HG02970 (cell line): ENCODE data around the gene NLRP11.
"Not testable (repeated sequence)": the region's sequence is repeated elsewhere in the genome, so short reads cannot be mapped to it uniquely, and the experiment has no call there.

Source experiments
- ATAC-seq: cut with Tn5 transposase; IDR thresholded peaks from one replicate; pipeline ENCODE4 v1.9.1; 2021; ENCODE audit warnings: mild to moderate bottlenecking, moderate library complexity, moderate number of reproducible peaks; ENCODE audit not compliant: unreplicated experiment, low FRiP score

NLRP11 gene

GRCh38 chr19:55781112-55781511 lies 50.7 kb downstream of the NLRP11 start:
- no peak for ATAC-seq

DNA sequence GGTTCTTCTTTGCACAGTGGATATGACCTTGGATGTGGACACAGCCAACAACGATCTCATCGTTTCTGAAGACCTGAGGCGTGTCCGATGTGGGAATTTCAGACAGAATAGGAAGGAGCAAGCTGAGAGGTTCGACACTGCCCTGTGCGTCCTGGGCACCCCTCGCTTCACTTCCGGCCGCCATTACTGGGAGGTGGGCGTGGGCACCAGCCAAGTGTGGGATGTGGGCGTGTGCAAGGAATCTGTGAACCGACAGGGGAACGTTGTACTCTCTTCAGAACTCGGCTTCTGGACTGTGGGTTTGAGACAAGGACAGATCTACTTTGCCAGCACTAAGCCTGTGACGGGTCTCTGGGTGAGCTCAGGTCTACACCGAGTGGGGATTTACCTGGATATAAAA lies 53.5 kb downstream of the NLRP11 start:
- ATAC-seq: no peak

DNA sequence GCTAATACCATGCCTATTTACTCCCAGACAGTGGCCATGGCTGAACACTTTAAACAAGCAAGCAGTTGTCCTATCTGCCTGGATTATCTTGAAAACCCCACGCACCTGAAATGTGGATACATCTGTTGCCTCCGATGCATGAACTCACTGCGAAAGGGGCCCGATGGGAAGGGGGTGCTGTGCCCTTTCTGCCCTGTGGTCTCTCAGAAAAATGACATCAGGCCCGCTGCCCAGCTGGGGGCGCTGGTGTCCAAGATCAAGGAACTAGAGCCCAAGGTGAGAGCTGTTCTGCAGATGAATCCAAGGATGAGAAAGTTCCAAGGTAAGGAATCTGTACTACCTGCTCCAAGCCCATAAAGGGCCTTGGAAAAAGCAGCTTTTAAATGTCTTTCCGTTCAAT lies 54.3 kb downstream of the NLRP11 start:
- no peak for ATAC-seq

DNA sequence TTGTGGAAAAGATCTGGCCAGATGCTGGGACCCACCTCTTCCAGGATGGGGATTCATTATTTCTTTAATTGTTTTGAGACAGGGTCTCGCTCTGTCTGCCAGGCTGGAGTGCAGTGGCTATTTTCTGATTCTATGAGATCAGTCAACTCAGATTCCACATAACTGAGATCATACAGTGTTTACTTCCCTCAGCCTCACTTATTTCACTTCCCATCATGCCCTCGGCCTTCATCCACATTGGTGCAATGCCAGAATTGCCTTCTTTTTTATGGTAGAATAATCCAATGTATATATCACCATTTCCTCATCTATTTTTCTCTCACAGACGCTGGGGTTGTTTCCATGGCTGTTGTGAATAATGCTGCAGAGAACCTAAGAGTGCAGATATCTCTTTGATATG lies 62.2 kb downstream of the NLRP11 start:
- ATAC-seq: not testable (repeated sequence)

DNA sequence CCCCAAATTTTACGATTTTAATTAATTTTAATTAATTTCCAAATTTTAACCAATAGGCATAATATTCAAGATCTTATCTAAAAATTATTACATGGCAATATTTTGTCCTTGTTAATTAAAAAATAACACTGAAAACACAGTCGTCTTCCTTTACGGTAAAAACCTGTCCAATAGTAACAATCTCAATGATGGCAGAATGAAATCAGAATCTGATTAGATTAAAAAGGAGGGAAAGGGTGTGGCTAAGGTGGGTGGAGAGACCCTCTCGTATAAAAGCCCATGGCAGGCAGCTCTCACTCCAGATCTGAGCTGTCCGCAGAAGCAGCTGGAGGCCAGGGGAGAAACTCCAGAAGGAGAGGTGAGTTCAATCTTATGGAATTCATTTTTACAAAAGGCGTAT lies 63.0 kb downstream of the NLRP11 start, which contains the start of gene RFPL4AL1:
RFPL4AL1 (plus strand) TSS at position 301 of the 400 bp plus-strand sequence. CDS start 2,687 bp downstream, outside the sequence.
- not testable (repeated sequence) for ATAC-seq

- ATAC-seq: no peak
These were observed 65.3 kb downstream of the NLRP11 start for GRCh38 chr19:55766466-55766865.

- not testable (repeated sequence) for ATAC-seq
These were observed 73.0 kb downstream of the NLRP11 start, which contains the start of gene RFPL4A for GRCh38 chr19:55758797-55759196. RFPL4A (plus strand) TSS chr19:55759097; CDS start chr19:55761801, 2,704 bp downstream.

DNA sequence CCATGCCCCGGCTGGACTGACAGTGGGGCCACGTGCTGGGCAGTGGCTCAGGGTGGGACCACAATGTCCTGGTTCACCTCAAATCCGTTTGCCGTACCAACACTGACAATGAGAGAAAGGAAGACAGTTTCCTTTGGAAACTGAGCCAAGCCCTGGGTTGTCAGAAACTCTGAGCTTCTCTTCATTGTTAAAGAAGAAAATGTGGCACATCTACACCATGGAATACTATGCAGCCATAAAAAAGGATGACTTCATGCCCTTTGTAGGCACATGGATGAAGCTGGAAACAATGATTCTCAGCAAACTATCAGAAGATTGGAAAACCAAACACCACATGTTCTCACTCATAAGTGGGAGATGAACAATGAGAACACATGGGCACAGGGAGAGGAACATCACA lies 75.0 kb downstream of the NLRP11 start:
- ATAC-seq: not testable (repeated sequence)

DNA sequence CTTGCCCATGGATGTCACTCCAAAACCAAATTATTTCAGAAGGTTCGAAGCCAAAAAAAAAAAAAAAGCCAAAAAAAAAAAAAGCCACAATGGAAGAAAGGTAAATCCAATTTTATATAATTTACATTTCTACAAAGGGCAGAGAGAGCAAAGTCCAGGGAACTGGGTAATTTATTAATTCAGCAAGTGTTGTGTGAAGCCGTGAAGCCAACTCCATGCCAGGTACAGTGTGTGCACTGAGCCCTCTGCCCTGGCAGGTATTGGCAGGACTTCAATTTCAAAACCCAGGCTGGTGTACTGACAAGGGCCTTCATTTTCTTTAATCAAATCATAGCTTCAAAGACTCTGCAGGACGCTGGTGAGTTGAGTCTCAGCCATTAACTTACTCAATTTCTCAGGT lies 78.4 kb downstream of the NLRP11 start:
- ATAC-seq: no peak

GRCh38 chr19:55750715-55751114 lies 81.1 kb downstream of the NLRP11 start:
- no peak for ATAC-seq

GRCh38 chr19:55738302-55738701 lies 93.5 kb downstream of the NLRP11 start, which contains the start of gene NLRP9:
NLRP9 (minus strand) TSS chr19:55738402; CDS start chr19:55738374, 28 bp downstream.
- no peak for ATAC-seq
